NCI-H1417 (cell line): ENCODE measurements around the gene VSTM4.
A peak's percentile ranks its signal among the peaks of the same experiment; 100 is the strongest.

Experiments used
- DNase-seq, 3 experiments: peaks; one replicate each; lab custom pipeline; 2025; lab: John Stamatoyannopoulos, UW

The VSTM4 gene

GRCh38 chr10:49007129-49007528 is 108.2 kb downstream of the VSTM4 start:
- DNase-seq: no peak

- no peak for DNase-seq
These were observed 110.1 kb downstream of the VSTM4 start for GRCh38 chr10:49005270-49005669.

GRCh38 chr10:49001870-49002672 is 113.3 kb downstream of the VSTM4 start:
- DNase-seq: peak in 2 of 3 experiments; percentile 22 to 59

GRCh38 chr10:49001402-49001801 is 113.9 kb downstream of the VSTM4 start:
- no peak for DNase-seq

- no peak for DNase-seq
These were observed 114.6 kb downstream of the VSTM4 start for GRCh38 chr10:49000437-49001398.

- no peak for DNase-seq
These were observed 116.0 kb downstream of the VSTM4 start for GRCh38 chr10:48999346-48999745.

GRCh38 chr10:48996329-48996728 is 119.0 kb downstream of the VSTM4 start:
- DNase-seq: peak in 1 of 3 experiments; percentile 3

GRCh38 chr10:48993627-48994026 is 121.7 kb downstream of the VSTM4 start:
- DNase-seq: no peak

GRCh38 chr10:48990226-48990625 is 125.1 kb downstream of the VSTM4 start:
- no peak for DNase-seq

GRCh38 chr10:48985621-48986158 is 129.6 kb downstream of the VSTM4 start:
- DNase-seq: no peak

GRCh38 chr10:48983648-48984351 is 131.5 kb downstream of the VSTM4 start:
- no peak for DNase-seq

- DNase-seq: peak in 1 of 3 experiments; percentile 9
These were observed 132.7 kb downstream of the VSTM4 start for GRCh38 chr10:48982584-48982983.

- DNase-seq: peak; percentile 7 to 35 (median 14)
These were observed 133.9 kb downstream of the VSTM4 start for GRCh38 chr10:48981310-48981907.

- no peak for DNase-seq
These were observed 137.0 kb downstream of the VSTM4 start for GRCh38 chr10:48978318-48978717.

- DNase-seq: peak in 2 of 3 experiments; percentile 2 to 7
These were observed 139.1 kb downstream of the VSTM4 start for GRCh38 chr10:48976196-48976595.

GRCh38 chr10:48974510-48975156 is 140.7 kb downstream of the VSTM4 start:
- DNase-seq: no peak

- no peak for DNase-seq
These were observed 142.3 kb downstream of the VSTM4 start for GRCh38 chr10:48973065-48973464.

GRCh38 chr10:48970654-48971053 is 144.7 kb downstream of the VSTM4 start:
- no peak for DNase-seq

GRCh38 chr10:48970046-48970445 is 145.3 kb downstream of the VSTM4 start:
- no peak for DNase-seq

GRCh38 chr10:48968036-48968435 is 147.3 kb downstream of the VSTM4 start:
- DNase-seq: no peak

- DNase-seq: no peak
These were observed 149.9 kb downstream of the VSTM4 start for GRCh38 chr10:48965460-48965859.
